GM12878 (cell line): ENCODE results near the gene IFNA1. TPM values are rescaled to one million over a fixed set of nuclear protein-coding genes. Genes with fewer than 3 reads are reported as not detected.

ENCODE experiments used
- ATAC-seq: fragments of 200-7000 bp; cut with Tn5 transposase; 3 replicates; pipeline ENCODE4 v1.9.1; 2020; ENCODE audit warnings: mild to moderate bottlenecking, moderate library complexity
- BruUV-seq: library from RNA; stranded (reverse); fragments of 400-500 nt; replicated peaks from 2 replicates; lab custom pipeline; 2021; lab: Mats Ljungman, UMichigan
- CTCF ChIA-PET: fragments of 300-600 bp; sonication (Branson Sonifier 250); formaldehyde crosslinking; extraction: SDS; loops from one replicate; lab custom pipeline; 2021; ENCODE audit warnings: inconsistent platforms; lab: Yijun Ruan, JAX
- POLR2A ChIA-PET: fragments of 350-600 bp; formaldehyde crosslinking; extraction: SDS; loops from one replicate; lab custom pipeline; 2021; ENCODE audit warnings: inconsistent platforms; lab: Charles Lee
- RAD21 ChIA-PET: fragments of 300-600 bp; sonication (Branson Sonifier 250); formaldehyde crosslinking; loops from one replicate; lab custom pipeline; 2023; ENCODE audit warnings: antibody characterized with exemption; ENCODE audit not compliant: unreplicated experiment; lab: Charles Lee
- SMC1A ChIA-PET: fragments of 300-600 bp; sonication (Branson Sonifier 250); formaldehyde crosslinking; loops from one replicate; lab custom pipeline; 2023; ENCODE audit not compliant: unreplicated experiment, uncharacterized antibody; lab: Charles Lee
- DNase-seq: peaks from one replicate; pipeline ENCODE4 v3.0.0-alpha.2; 2011; ENCODE audit warnings: low read depth, low spot score
- FAIRE-seq: peaks from 3 replicates; lab custom pipeline; 2011; peaks lifted over from hg19 to GRCh38; lab: Jason Lieb, UNC
- H2AFZ ChIP-seq: 2 replicates; pipeline ENCODE4 v1.6.0; 2011; ENCODE audit warnings: low read depth, low read length, control low read depth; ENCODE audit not compliant: control insufficient read depth
- H3K27ac ChIP-seq: 2 replicates; pipeline ENCODE4 v1.5.1; 2011; ENCODE audit warnings: control low read depth; ENCODE audit not compliant: control insufficient read depth, insufficient read depth
- H3K27me3 ChIP-seq, 2 experiments: replicated peaks in 1 of 2; 2 replicates each; pipeline versions ENCODE4 v1.6.0 to v1.6.1; 2011; ENCODE audit warnings: low read length in 1 of 2; ENCODE audit not compliant: control insufficient read depth in 2 of 2, insufficient read depth in 2 of 2
- H3K36me3 ChIP-seq, 2 experiments: 2 replicates each; pipeline ENCODE4 v1.5.1; 2011; ENCODE audit warnings: low read length in 1 of 2; ENCODE audit not compliant: control insufficient read depth in 2 of 2, insufficient read depth in 2 of 2
- H3K4me1 ChIP-seq: 2 replicates; pipeline ENCODE4 v1.6.1; 2011; ENCODE audit warnings: mild to moderate bottlenecking, low read length, moderate library complexity, mixed read lengths; ENCODE audit not compliant: control insufficient read depth, insufficient read depth
- H3K4me2 ChIP-seq: 2 replicates; pipeline ENCODE4 v1.6.0; 2011; ENCODE audit warnings: control low read depth; ENCODE audit not compliant: control insufficient read depth, insufficient read depth
- H3K4me3 ChIP-seq: fragments of 200-600 bp; sonication (generic); 2 replicates; pipeline ENCODE4 v1.5.1; 2016
- H3K79me2 ChIP-seq: 2 replicates; pipeline ENCODE4 v1.6.0; 2011; ENCODE audit warnings: low read length; ENCODE audit not compliant: control insufficient read depth, insufficient read depth
- H3K9ac ChIP-seq: 2 replicates; pipeline ENCODE4 v1.8.0; 2011; ENCODE audit warnings: low read length, control low read depth, mixed read lengths; ENCODE audit not compliant: control insufficient read depth, insufficient read depth
- H3K9me3 ChIP-seq: replicated peaks from 3 replicates; pipeline ENCODE4 v1.5.1; 2011; ENCODE audit warnings: mild to moderate bottlenecking, low read length; ENCODE audit not compliant: control insufficient read depth, insufficient read depth
- H4K20me1 ChIP-seq: 2 replicates; pipeline ENCODE4 v1.6.0; 2011; ENCODE audit not compliant: control insufficient read depth, insufficient read depth
- CHD1 ChIP-seq: IDR thresholded peaks from 2 replicates; pipeline ENCODE4 v1.6.1; 2012; ENCODE audit warnings: low read depth, low read length, improper control_type of control experiment
- DPF2 ChIP-seq: fragments of 450-650 bp; IDR thresholded peaks from 2 replicates; pipeline ENCODE4 v1.6.1; 2017; ENCODE audit warnings: mild to moderate bottlenecking
- EZH2 ChIP-seq: IDR thresholded peaks from 2 replicates; pipeline ENCODE4 v1.6.1; 2012; ENCODE audit warnings: low read depth, mild to moderate bottlenecking, control low read depth, inconsistent platforms, low read length, borderline replicate concordance; ENCODE audit not compliant: control insufficient read depth
- NFIC ChIP-seq: IDR thresholded peaks from 2 replicates; pipeline ENCODE4 v1.6.1; 2012; ENCODE audit warnings: low read depth, mild to moderate bottlenecking, inconsistent platforms, low read length, moderate library complexity
- NFXL1 ChIP-seq: fragments of 450-650 bp; IDR thresholded peaks from 2 replicates; pipeline ENCODE4 v1.6.1; 2017; ENCODE audit warnings: antibody characterized with exemption, mild to moderate bottlenecking, borderline replicate concordance
- NR2F1 ChIP-seq: fragments of 450-650 bp; conservative IDR thresholded peaks from 2 replicates; pipeline ENCODE4 v1.6.1; 2017; ENCODE audit warnings: mild to moderate bottlenecking
- POLR2AphosphoS2 ChIP-seq: IDR thresholded peaks from 2 replicates; pipeline ENCODE4 v1.6.1; 2011; ENCODE audit warnings: low read depth, mild to moderate bottlenecking, low read length, improper control_type of control experiment, moderate library complexity
- RAD51 ChIP-seq: fragments of 450-650 bp; IDR thresholded peaks from 2 replicates; pipeline ENCODE4 v1.6.1; 2016; ENCODE audit warnings: moderate library complexity, mild to moderate bottlenecking, inconsistent platforms
- SIN3A ChIP-seq: IDR thresholded peaks from 2 replicates; pipeline ENCODE4 v1.6.1; 2012; ENCODE audit warnings: low read depth, low read length, improper control_type of control experiment
- ZNF622 ChIP-seq: fragments of 450-650 bp; IDR thresholded peaks from 2 replicates; pipeline ENCODE4 v1.6.1; 2017; ENCODE audit warnings: mild to moderate bottlenecking, inconsistent platforms
- WGBS: methylation state at CpG from one replicate; pipeline ENCODE4 v1.1.6; 2016; ENCODE audit warnings: low lambda C conversion rate; ENCODE audit not compliant: insufficient replicate concordance, insufficient coverage; ENCODE audit errors: missing lambda C conversion rate; 5-methylcytosine and 5-hydroxymethylcytosine counted together
- in situ Hi-C: fragments of 300-500 bp; cut with MboI; formaldehyde crosslinking; loops from 9 replicates; pipeline ENCODE4 v1.14.3; 2018; ENCODE audit warnings: mixed read lengths
- intact Hi-C: fragments of 100-400 bp; cut with micrococcal nuclease; formaldehyde crosslinking; loops from one replicate; pipeline ENCODE4 v1.14.2; 2022; ENCODE audit not compliant: unreplicated experiment
- polyA plus RNA-seq, 11 experiments: library from polyadenylated mRNA; depleted of rRNA in 4 of 11; unstranded in 6 of 11; stranded (reverse) in 5 of 11; fragments of >200 nt; fragmentation: Nextera tagmentation in 4 of 11; fragmentation: Illumina TruSeq in 1 of 11; extraction: Ambion mirVana in 4 of 11; extraction: Trizol in 1 of 11; gene quantifications; 1 replicate in 1 of 11; 2 replicates in 10 of 11; pipeline versions ENCODE4 v1.2.1 to v1.2.3, GENCODE V29; 2011 to 2016; ENCODE audit warnings: inconsistent platforms in 2 of 11, missing spikeins in 2 of 11, low read depth in 1 of 11
- total RNA-seq, 4 experiments: library from RNA; depleted of rRNA in 3 of 4; stranded (reverse); fragments of >200 nt in 3 of 4; fragmentation: Illumina TruSeq in 1 of 4; extraction: Trizol in 1 of 4; gene quantifications; 2 replicates each; pipeline versions ENCODE4 v1.2.1 to v1.2.3, GENCODE V29; 2013 to 2021
- TF ChIP-seq, protein P1 (sequence below): fragments of 450-650 bp; conservative IDR thresholded peaks from 2 replicates; pipeline ENCODE4 v1.6.1; 2017; ENCODE audit warnings: mild to moderate bottlenecking, moderate library complexity

Gene IFNA1
- total and polyA plus RNA-seq, 10 of the 15 experiments (the other 5 are each of a cell fraction or from before 2014, with no cell fraction given): not detected

DNA sequence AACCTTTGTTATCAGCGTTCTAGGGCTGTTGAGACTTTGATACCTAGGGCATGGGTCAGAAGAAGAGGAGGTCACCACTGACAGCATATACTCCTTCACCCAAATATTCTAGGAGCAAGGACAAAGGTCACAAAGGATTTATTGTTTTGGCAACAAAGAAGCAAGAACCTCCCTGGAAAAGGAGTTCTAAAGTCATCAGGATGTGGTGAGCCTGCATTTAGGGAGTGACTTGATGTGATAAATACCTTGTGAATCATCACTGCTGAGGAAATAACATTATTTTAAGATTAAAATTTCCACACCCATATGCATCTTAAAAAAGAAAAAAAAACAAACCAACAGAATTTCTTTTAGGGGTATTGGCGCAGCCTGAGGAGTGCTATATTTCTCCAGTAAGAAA is 13.9 kb downstream of the IFNA1 start:
- no peaks in the 10 kb centered on the region for H3K9me3 ChIP-seq
- DNase-seq (no peak), FAIRE-seq (no peak), ATAC-seq (no peak)
- RAD21 ChIA-PET: interaction anchor here (0.9 to 4.4 kb wide), 3 partner anchors 19 to 131 kb away, joined by 4 to 44 read pairs (median 5); no protein-coding TSS in a partner anchor
- H3K27ac ChIP-seq: no peak overlapping the region
- no peaks in the 10 kb centered on the region for H3K79me2 ChIP-seq
- BruUV-seq: no TSS peak
- no peaks in the 10 kb centered on the region for H4K20me1 ChIP-seq
- SMC1A ChIA-PET: interaction anchor here (1.2 to 4.0 kb wide), 7 partner anchors 20 to 219 kb away, joined by 3 to 57 read pairs (median 5); no protein-coding TSS in a partner anchor
- in situ Hi-C loops: loop anchor here (10.0 kb wide), 1 partner anchor 129 kb away; no protein-coding TSS in a partner anchor
- H3K27me3 ChIP-seq: 0 out of 4 replicates have a peak, but pooled peaks cover 0 to 2% of the 10 kb centered on the region in 2 experiments
- POLR2A ChIA-PET: no interaction called here
- no peaks in the 10 kb centered on the region for H3K4me1 ChIP-seq
- 0% methylated on average over 2 of the region's 2 CpGs for WGBS
- intact Hi-C loops: no loop called here
- no peak for TF ChIP-seq NFXL1
- TF ChIP-seq DPF2: no peak
- TF ChIP-seq SIN3A: no peak
- no peak for TF ChIP-seq NFIC
- no peak for TF ChIP-seq POLR2AphosphoS2
- no peak for TF ChIP-seq CHD1
- TF ChIP-seq, protein P1, sequence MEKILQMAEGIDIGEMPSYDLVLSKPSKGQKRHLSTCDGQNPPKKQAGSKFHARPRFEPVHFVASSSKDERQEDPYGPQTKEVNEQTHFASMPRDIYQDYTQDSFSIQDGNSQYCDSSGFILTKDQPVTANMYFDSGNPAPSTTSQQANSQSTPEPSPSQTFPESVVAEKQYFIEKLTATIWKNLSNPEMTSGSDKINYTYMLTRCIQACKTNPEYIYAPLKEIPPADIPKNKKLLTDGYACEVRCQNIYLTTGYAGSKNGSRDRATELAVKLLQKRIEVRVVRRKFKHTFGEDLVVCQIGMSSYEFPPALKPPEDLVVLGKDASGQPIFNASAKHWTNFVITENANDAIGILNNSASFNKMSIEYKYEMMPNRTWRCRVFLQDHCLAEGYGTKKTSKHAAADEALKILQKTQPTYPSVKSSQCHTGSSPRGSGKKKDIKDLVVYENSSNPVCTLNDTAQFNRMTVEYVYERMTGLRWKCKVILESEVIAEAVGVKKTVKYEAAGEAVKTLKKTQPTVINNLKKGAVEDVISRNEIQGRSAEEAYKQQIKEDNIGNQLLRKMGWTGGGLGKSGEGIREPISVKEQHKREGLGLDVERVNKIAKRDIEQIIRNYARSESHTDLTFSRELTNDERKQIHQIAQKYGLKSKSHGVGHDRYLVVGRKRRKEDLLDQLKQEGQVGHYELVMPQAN: no peak
- TF ChIP-seq NR2F1: no peak
- TF ChIP-seq RAD51: no peak
- TF ChIP-seq EZH2: no peak
- no peak for TF ChIP-seq ZNF622
- no peak overlapping the region for H2AFZ ChIP-seq
- no peaks in the 10 kb centered on the region for H3K36me3 ChIP-seq
- H3K4me2 ChIP-seq: no peak overlapping the region
- CTCF ChIA-PET: interaction anchor here (0.9 to 3.8 kb wide), 11 partner anchors 12 to 259 kb away, joined by 3 to 49 read pairs (median 3); no protein-coding TSS in a partner anchor
- no peak overlapping the region for H3K4me3 ChIP-seq
- H3K9ac ChIP-seq: no peak overlapping the region
